GM12878 (cell line): Measurements from ENCODE around the gene MSI2. TPM values are rescaled to one million over a fixed set of nuclear protein-coding genes. Genes with fewer than 3 reads are reported as not detected.

ENCODE experiments used
- ATAC-seq: fragments of 200-7000 bp; cut with Tn5 transposase; 3 replicates; pipeline ENCODE4 v1.9.1; 2020; ENCODE audit warnings: mild to moderate bottlenecking, moderate library complexity
- BruUV-seq: library from RNA; stranded (reverse); fragments of 400-500 nt; replicated peaks from 2 replicates; lab custom pipeline; 2021; lab: Mats Ljungman, UMichigan
- CTCF ChIA-PET: fragments of 300-600 bp; sonication (Branson Sonifier 250); formaldehyde crosslinking; extraction: SDS; loops from one replicate; lab custom pipeline; 2021; ENCODE audit warnings: inconsistent platforms; lab: Yijun Ruan, JAX
- POLR2A ChIA-PET: fragments of 350-600 bp; formaldehyde crosslinking; extraction: SDS; loops from one replicate; lab custom pipeline; 2021; ENCODE audit warnings: inconsistent platforms; lab: Charles Lee
- RAD21 ChIA-PET: fragments of 300-600 bp; sonication (Branson Sonifier 250); formaldehyde crosslinking; loops from one replicate; lab custom pipeline; 2023; ENCODE audit warnings: antibody characterized with exemption; ENCODE audit not compliant: unreplicated experiment; lab: Charles Lee
- SMC1A ChIA-PET: fragments of 300-600 bp; sonication (Branson Sonifier 250); formaldehyde crosslinking; loops from one replicate; lab custom pipeline; 2023; ENCODE audit not compliant: unreplicated experiment, uncharacterized antibody; lab: Charles Lee
- DNase-seq: peaks from one replicate; pipeline ENCODE4 v3.0.0-alpha.2; 2011; ENCODE audit warnings: low read depth, low spot score
- FAIRE-seq: peaks from 3 replicates; lab custom pipeline; 2011; peaks lifted over from hg19 to GRCh38; lab: Jason Lieb, UNC
- H2AFZ ChIP-seq: 2 replicates; pipeline ENCODE4 v1.6.0; 2011; ENCODE audit warnings: low read depth, low read length, control low read depth; ENCODE audit not compliant: control insufficient read depth
- H3K27ac ChIP-seq: 2 replicates; pipeline ENCODE4 v1.5.1; 2011; ENCODE audit warnings: control low read depth; ENCODE audit not compliant: control insufficient read depth, insufficient read depth
- H3K27me3 ChIP-seq, 2 experiments: replicated peaks in 1 of 2; 2 replicates each; pipeline versions ENCODE4 v1.6.0 to v1.6.1; 2011; ENCODE audit warnings: low read length in 1 of 2; ENCODE audit not compliant: control insufficient read depth in 2 of 2, insufficient read depth in 2 of 2
- H3K36me3 ChIP-seq, 2 experiments: 2 replicates each; pipeline ENCODE4 v1.5.1; 2011; ENCODE audit warnings: low read length in 1 of 2; ENCODE audit not compliant: control insufficient read depth in 2 of 2, insufficient read depth in 2 of 2
- H3K4me1 ChIP-seq: 2 replicates; pipeline ENCODE4 v1.6.1; 2011; ENCODE audit warnings: mild to moderate bottlenecking, low read length, moderate library complexity, mixed read lengths; ENCODE audit not compliant: control insufficient read depth, insufficient read depth
- H3K4me2 ChIP-seq: 2 replicates; pipeline ENCODE4 v1.6.0; 2011; ENCODE audit warnings: control low read depth; ENCODE audit not compliant: control insufficient read depth, insufficient read depth
- H3K4me3 ChIP-seq: fragments of 200-600 bp; sonication (generic); 2 replicates; pipeline ENCODE4 v1.5.1; 2016
- H3K79me2 ChIP-seq: 2 replicates; pipeline ENCODE4 v1.6.0; 2011; ENCODE audit warnings: low read length; ENCODE audit not compliant: control insufficient read depth, insufficient read depth
- H3K9ac ChIP-seq: 2 replicates; pipeline ENCODE4 v1.8.0; 2011; ENCODE audit warnings: low read length, control low read depth, mixed read lengths; ENCODE audit not compliant: control insufficient read depth, insufficient read depth
- H3K9me3 ChIP-seq: replicated peaks from 3 replicates; pipeline ENCODE4 v1.5.1; 2011; ENCODE audit warnings: mild to moderate bottlenecking, low read length; ENCODE audit not compliant: control insufficient read depth, insufficient read depth
- H4K20me1 ChIP-seq: 2 replicates; pipeline ENCODE4 v1.6.0; 2011; ENCODE audit not compliant: control insufficient read depth, insufficient read depth
- ASH2L ChIP-seq: fragments of 300-600, 200-600 bp; sonication (generic); IDR thresholded peaks from 2 replicates; pipeline ENCODE4 v1.6.1; 2017; ENCODE audit warnings: low read depth, mild to moderate bottlenecking, borderline replicate concordance
- BHLHE40 ChIP-seq, 2 experiments: fragments of 450-650 bp in 1 of 2; IDR thresholded peaks; 2 replicates each; pipeline ENCODE4 v1.6.1; 2011 to 2017; ENCODE audit warnings: low read depth in 2 of 2, borderline replicate concordance in 1 of 2, improper control_type of control experiment in 1 of 2, low read length in 1 of 2, mild to moderate bottlenecking in 1 of 2
- CBFB ChIP-seq: IDR thresholded peaks from 2 replicates; pipeline ENCODE4 v1.6.1; 2016; ENCODE audit warnings: antibody characterized with exemption, low read depth
- CBX5 ChIP-seq: sonication (generic); IDR thresholded peaks from 2 replicates; pipeline ENCODE4 v1.6.1; 2016; ENCODE audit warnings: low read depth, moderate library complexity, mild to moderate bottlenecking, inconsistent platforms
- CEBPB ChIP-seq, 2 experiments: fragments of 150-350 bp in 1 of 2; IDR thresholded peaks; 2 replicates each; pipeline ENCODE4 v1.6.1; 2012 to 2014; ENCODE audit warnings: low read depth in 2 of 2, low read length in 2 of 2, borderline replicate concordance in 1 of 2, inconsistent platforms in 1 of 2
- EZH2 ChIP-seq: IDR thresholded peaks from 2 replicates; pipeline ENCODE4 v1.6.1; 2012; ENCODE audit warnings: low read depth, mild to moderate bottlenecking, control low read depth, inconsistent platforms, low read length, borderline replicate concordance; ENCODE audit not compliant: control insufficient read depth
- GABPA ChIP-seq: IDR thresholded peaks from 2 replicates; pipeline ENCODE4 v1.6.1; 2014; ENCODE audit warnings: antibody characterized with exemption, low read depth, mild to moderate bottlenecking, inconsistent platforms
- IRF4 ChIP-seq: IDR thresholded peaks from 2 replicates; pipeline ENCODE4 v1.6.1; 2011; ENCODE audit warnings: low read depth, low read length
- KAT2A ChIP-seq: conservative IDR thresholded peaks from 2 replicates; pipeline ENCODE4 v1.6.1; 2011; ENCODE audit warnings: low read depth, low read length; ENCODE audit not compliant: control insufficient read depth
- LARP7 ChIP-seq: fragments of 450-650 bp; IDR thresholded peaks from 2 replicates; pipeline ENCODE4 v1.6.1; 2017; ENCODE audit warnings: mild to moderate bottlenecking
- RBBP5 ChIP-seq: fragments of 200-600 bp; sonication (generic); conservative IDR thresholded peaks from 2 replicates; pipeline ENCODE4 v1.6.1; 2016
- RUNX3 ChIP-seq: IDR thresholded peaks from 2 replicates; pipeline ENCODE4 v1.6.1; 2012; ENCODE audit warnings: low read length, inconsistent platforms
- TCF12 ChIP-seq: IDR thresholded peaks from 2 replicates; pipeline ENCODE4 v1.6.1; 2011; ENCODE audit warnings: low read depth, mild to moderate bottlenecking, low read length
- ZNF207 ChIP-seq: fragments of 450-650 bp; IDR thresholded peaks from 2 replicates; pipeline ENCODE4 v1.6.1; 2014; ENCODE audit warnings: antibody characterized with exemption, mild to moderate bottlenecking, borderline replicate concordance
- ZNF24 ChIP-seq: fragments of 450-650 bp; IDR thresholded peaks from 2 replicates; pipeline ENCODE4 v1.6.1; 2017; ENCODE audit warnings: antibody characterized with exemption, mild to moderate bottlenecking
- ZNF384 ChIP-seq: IDR thresholded peaks from 2 replicates; pipeline ENCODE4 v1.6.1; 2012; ENCODE audit warnings: low read depth, mild to moderate bottlenecking, low read length, improper control_type of control experiment, borderline replicate concordance
- WGBS: methylation state at CpG from one replicate; pipeline ENCODE4 v1.1.6; 2016; ENCODE audit warnings: low lambda C conversion rate; ENCODE audit not compliant: insufficient replicate concordance, insufficient coverage; ENCODE audit errors: missing lambda C conversion rate; 5-methylcytosine and 5-hydroxymethylcytosine counted together
- in situ Hi-C: fragments of 300-500 bp; cut with MboI; formaldehyde crosslinking; loops from 9 replicates; pipeline ENCODE4 v1.14.3; 2018; ENCODE audit warnings: mixed read lengths
- intact Hi-C: fragments of 100-400 bp; cut with micrococcal nuclease; formaldehyde crosslinking; loops from one replicate; pipeline ENCODE4 v1.14.2; 2022; ENCODE audit not compliant: unreplicated experiment
- polyA plus RNA-seq, 11 experiments: library from polyadenylated mRNA; depleted of rRNA in 4 of 11; unstranded in 6 of 11; stranded (reverse) in 5 of 11; fragments of >200 nt; fragmentation: Nextera tagmentation in 4 of 11; fragmentation: Illumina TruSeq in 1 of 11; extraction: Ambion mirVana in 4 of 11; extraction: Trizol in 1 of 11; gene quantifications; 1 replicate in 1 of 11; 2 replicates in 10 of 11; pipeline versions ENCODE4 v1.2.1 to v1.2.3, GENCODE V29; 2011 to 2016; ENCODE audit warnings: inconsistent platforms in 2 of 11, missing spikeins in 2 of 11, low read depth in 1 of 11
- total RNA-seq, 4 experiments: library from RNA; depleted of rRNA in 3 of 4; stranded (reverse); fragments of >200 nt in 3 of 4; fragmentation: Illumina TruSeq in 1 of 4; extraction: Trizol in 1 of 4; gene quantifications; 2 replicates each; pipeline versions ENCODE4 v1.2.1 to v1.2.3, GENCODE V29; 2013 to 2021

Gene MSI2
- total and polyA plus RNA-seq, 10 of the 15 experiments (the other 5 are each of a cell fraction or from before 2014, with no cell fraction given) = 6.1 to 76.1 (median 42.0) TPM

GRCh38 chr17:57343717-57344116 lies 87.4 kb downstream of the MSI2 start:
- ChIA-PET POLR2A (interaction anchor here (0.6 kb wide), 1 partner anchor 86 kb away, joined by 3 read pairs; no protein-coding TSS in a partner anchor), CTCF (no interaction called here), SMC1A (interaction anchor here (0.9 kb wide), 1 partner anchor 56 kb away, joined by 4 read pairs; no protein-coding TSS in a partner anchor), RAD21 (no interaction called here)
- H3K4me1 ChIP-seq = peaks cover 19% of the 10 kb centered on the region
- no peak overlapping the region for H3K27ac ChIP-seq
- peaks cover 10 to 13% of the 10 kb centered on the region in 2 experiments for H3K36me3 ChIP-seq
- intact Hi-C loops (no loop called here), in situ Hi-C loops (no loop called here)
- H2AFZ ChIP-seq = no peak overlapping the region
- H3K4me3 ChIP-seq = no peak overlapping the region
- H3K9me3 ChIP-seq = no peaks in the 10 kb centered on the region
- TF ChIP-seq ZNF384 (no peak), EZH2 (no peak), KAT2A (no peak), GABPA (no peak), CBFB (no peak), TCF12 (no peak), IRF4 (no peak), BHLHE40 (IDR thresholded peaks at IDR 0.05; ENCODE audit: borderline replicate concordance in 1 of 2, low read depth in 2 of 2, low read length in 1 of 2) (no peak), RBBP5 (no peak), CEBPB (IDR thresholded peaks at IDR 0.05; ENCODE audit: borderline replicate concordance in 1 of 2, low read depth in 2 of 2, low read length in 2 of 2) (no peak), ZNF207 (no peak), ZNF24 (no peak), LARP7 (no peak), RUNX3 (no peak), ASH2L (no peak), CBX5 (no peak)
- H4K20me1 ChIP-seq = no peaks in the 10 kb centered on the region
- DNase-seq (no peak), ATAC-seq (no peak), FAIRE-seq (no peak)
- WGBS = 98% methylated on average over 5 of the region's 5 CpGs
- no peak overlapping the region for H3K9ac ChIP-seq
- no TSS peak for BruUV-seq
- H3K27me3 ChIP-seq = no peaks in the 10 kb centered on the region
- H3K79me2 ChIP-seq = peaks cover 7% of the 10 kb centered on the region
- no peak overlapping the region for H3K4me2 ChIP-seq
